ENCODE results near the gene CELSR1.
"Not testable (repeated sequence)": the region's sequence is repeated elsewhere in the genome, so short reads cannot be mapped to it uniquely, and the experiment has no call there.

The CELSR1 gene

DNA sequence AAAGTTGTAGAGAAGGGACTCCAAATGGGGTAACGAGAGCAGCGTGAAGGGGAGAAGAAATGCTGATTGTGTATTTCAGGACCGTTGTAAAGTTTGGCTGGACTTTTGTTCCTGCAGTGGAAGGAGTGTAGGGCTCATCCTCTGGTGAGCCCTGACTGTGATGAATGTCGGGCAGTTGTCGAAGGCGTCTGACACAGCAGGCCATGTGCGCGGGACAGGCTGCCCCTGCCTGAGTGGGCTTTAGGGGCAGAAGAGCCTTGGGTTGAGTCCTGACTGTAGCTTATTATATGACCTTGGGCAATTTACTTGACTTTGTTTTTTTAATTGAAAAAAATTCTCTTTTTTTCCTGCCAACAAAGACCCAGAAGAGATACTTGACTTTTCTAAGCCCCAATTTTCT is 198.8 kb downstream of the CELSR1 start:
- DNase-seq: no peak

DNA sequence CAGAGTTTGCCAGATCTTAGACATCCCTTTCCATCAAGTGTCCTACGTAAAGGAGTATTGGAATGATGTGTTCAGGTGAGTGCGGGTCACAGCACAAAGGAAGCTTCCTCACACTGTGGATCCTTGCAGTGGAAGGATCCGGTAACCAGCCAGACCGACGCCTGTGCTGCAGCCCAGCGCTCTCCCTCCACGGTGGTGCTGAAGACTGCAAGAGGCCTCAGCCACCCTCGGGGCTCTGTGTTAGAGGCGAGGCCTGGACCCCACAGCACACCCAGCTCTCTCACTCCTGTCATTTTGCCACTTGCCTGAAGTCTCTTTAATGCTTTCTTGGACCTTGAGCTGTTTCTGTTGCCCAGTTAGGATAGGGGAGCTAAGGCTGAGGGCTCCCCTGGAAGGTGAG is 199.6 kb downstream of the CELSR1 start:
- DNase-seq: no peak

DNA sequence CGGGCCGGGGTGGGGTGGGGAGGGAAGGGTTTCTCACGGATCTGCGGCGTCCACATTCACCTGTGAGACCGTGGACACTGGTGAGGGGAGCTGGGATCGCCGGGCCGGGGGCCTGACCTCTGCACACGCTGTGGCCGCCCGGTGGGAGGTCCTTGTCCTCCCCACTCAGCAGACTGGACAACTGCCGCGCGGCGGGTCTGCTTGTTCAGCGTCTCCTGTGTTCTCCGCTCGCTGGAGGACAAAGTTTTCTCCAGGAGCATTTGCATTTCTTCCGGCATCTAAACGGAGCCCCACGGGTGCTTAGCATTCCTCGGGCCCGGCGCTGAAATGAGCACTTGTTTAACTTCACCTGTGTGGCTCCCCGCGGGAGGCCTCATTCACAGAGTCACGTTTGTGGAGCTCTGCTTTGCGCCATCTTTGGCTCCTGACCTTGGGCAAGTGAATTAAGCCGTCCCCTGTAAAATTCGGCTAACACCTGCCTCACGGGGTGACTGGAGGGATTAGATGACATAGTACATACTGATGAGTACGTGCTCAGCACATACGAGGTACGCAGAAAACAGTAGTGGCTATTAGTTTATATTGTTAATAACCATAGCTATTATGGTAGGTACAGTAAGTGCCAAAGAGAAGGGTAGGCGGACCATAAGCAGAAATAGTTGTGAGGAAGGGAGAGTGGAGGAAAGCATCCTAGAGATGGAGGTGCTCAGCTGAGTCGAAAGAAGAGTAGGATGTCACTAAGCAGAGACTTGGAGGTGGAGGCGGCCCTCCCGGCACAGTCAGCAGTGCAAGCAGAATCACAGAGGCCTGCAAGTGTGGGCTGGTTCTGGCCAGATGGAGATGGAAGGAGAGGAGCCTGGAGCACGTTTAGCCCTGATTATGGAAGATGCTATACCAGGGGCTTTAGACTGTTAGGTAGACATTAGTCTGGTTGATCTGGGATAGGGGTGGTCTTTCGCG is 201.0 kb downstream of the CELSR1 start:
- DNase-seq: peak; percentile 62

DNA sequence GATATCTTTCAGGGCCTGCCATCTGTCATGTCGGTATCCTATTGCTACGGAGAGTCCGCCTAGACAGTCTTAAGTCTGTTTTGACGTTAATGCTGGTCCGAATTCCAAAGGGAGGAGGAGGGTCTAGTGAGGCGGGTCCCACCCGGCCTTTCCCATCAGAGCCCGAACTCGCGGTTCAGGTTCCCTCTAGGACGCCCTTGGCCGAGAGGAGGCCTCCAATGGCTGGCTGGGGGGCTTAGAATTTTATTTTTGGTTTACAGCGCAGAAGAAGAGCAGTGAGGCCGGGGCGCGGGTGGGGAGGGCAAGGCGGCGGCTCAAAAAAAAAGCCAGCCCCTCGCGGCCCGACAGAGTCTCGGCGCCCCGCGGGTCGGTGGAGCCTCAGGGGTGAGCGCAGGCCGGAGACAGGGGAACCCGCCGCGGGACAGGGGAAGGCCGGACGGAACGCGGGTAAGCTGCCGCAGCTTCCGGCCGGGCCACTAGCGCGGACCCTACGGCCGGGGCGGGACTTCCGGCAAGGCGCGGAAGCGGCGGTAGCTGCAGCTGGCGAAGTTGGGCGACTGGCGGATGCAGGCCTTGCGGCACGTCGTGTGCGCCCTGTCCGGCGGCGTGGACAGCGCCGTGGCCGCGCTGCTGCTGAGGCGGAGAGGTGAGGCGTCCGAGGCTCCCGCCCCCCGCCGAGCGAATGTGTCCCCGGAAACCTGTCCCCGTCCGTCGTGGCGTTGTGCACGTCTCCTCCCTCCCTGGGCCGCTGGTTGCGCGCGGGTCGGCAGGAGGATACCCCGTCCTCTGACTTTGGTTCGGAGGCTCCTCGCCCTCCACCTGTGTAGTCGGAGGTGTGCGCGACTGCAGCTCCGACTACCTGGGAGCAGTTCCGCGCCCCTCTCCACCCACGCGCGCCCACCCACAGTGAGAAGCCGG is 202.0 kb downstream of the CELSR1 start, which contains the start of gene TRMU:
TSS of gene TRMU (plus strand) at position 514 of the 918 bp plus-strand sequence. CDS start at position 565, 51 bp downstream.
- DNase-seq: peak; percentile 90

DNA sequence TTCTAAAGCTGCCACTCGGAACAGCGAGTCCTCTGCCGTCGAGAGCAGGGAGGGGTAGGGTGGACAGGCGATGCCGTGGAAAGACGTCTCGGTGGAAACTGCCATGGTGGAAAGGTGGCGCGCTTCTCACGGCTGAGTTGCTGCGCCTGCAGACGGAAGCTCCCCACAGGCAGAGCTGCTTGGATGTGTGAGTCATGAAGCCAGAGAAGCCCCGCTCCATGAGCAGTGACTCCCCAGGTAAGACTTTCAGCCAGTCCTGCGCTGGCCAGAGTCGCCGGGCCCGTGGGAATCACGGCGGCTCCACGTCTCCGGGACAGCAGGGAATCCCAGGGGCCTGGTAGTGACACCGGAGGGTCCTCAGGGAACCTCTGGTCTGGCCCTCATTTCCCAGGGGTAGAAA is 205.9 kb downstream of the CELSR1 start:
- DNase-seq: no peak

DNA sequence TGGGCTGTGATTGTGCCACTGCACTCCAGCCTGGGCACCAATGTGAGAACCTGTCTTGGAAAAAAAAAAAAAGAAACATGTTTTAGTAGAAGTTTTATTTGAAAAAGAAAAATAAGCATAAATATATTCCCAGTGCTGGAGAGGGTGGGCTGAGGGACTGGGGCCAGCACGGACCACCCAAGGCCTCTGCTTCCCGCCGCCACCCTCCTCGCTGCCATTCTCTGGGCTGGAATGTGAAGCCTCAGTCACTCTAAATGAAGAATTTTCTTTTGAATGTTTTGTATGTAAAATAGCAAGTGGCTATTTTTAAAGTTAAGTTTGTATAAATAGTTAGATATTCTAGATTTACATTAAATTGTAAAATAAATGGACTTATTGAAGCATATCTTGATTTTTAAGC is 207.0 kb downstream of the CELSR1 start:
- DNase-seq: no peak

DNA sequence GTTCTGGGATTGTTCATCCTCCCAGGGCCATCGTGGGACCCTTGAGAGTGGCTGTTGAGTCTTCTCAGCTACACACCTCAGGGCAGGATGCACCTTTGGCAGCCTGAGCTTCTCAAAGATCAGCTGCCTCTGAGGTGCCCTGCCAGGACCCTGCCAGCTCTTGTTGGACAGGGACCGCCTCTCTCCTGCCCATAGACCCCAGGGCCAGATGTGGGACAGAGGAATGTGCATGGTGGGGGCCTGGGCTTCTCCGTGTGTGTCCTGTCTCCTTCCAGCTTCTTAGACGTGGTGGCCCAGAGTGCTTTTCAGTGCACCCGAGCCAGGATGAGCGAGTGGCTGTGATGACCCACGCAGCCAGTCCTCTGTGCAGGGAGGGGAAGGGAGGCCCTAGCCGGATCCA is 207.8 kb downstream of the CELSR1 start:
- DNase-seq: no peak

DNA sequence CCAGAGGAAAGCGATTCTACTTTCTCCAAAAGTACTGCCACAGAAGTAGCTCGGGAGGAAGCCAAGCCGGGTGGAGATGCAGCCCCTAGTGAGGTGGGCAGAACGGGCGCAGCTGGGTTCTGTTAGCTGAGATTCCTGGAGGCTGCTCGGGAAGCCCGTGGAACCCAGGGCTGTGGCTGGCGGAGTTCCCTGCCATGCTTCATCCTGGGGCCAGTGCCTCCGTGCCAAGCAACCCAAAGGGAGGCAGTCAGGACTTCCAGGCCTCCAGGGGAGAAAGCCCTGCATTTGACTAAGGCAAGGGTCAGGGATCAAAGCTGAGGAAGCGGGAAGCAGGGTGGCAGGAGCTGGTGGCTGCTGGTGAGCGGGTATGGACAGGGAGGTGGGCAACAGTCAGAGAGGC is 208.6 kb downstream of the CELSR1 start:
- DNase-seq: no peak

DNA sequence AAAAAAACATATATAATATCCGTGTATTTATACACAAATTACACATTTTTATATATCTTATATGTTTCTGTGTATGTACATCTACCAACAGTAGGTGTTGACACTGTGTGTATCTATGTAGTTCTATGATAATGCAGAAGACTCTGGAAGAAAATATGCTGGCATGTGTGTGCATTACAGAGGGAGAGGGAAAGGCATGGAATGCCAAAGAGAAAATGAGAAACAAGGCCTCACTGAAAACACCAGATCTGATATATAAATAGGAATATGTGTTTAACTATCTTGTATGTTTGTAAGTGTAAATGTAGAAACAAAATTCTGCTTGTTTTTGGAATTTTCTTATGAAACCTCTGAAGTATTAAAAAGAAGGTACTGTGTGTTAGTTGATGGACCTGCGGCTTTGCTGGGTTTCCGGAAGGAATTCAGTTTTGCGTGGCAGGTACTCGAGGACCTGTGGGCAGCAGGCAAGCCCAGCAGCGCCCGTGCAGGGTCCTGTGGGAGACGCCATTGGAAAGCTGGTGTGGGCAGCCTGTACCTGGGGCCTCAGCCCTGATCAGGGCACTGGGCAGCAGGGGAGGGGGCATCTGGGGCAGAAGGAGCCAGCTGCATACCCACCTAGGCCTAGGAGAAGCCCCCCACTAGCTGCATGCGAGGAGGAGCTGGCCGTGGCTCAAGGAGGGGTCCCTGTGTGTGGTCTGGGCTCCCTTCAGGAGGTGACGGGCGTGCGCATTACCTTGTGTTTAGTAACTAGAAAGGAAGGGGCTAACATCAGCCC is 209.5 kb downstream of the CELSR1 start:
- no peak for DNase-seq

DNA sequence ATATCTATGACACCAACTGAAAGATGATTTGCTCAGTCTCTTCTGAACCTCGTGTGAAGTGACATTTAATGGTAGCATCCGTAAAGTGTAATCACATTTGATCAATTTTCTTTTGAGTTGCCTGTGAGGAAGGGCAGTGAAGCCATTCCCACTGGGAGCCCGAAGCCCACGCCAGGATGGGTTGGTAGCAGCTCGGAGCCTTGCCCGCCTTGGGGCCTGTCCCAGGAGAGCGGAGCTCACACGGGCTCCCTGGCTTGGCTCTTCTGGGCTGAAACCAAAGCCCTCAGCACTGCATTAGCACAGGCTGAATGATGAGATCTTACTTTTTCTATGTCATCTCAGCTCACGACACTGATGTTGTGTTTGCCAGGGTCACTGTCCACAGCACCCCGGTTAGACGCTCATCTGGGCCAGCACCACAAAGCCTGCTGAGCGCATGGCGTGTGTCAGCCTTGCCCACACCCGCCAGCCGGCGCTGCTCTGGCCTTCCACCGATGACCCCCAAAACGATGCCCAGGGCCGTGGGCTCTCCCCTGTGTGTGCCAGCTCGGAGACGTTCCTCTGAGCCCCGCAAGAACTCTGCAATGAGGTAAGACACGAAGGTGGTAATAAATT is 211.2 kb downstream of the CELSR1 start:
- DNase-seq: no peak

DNA sequence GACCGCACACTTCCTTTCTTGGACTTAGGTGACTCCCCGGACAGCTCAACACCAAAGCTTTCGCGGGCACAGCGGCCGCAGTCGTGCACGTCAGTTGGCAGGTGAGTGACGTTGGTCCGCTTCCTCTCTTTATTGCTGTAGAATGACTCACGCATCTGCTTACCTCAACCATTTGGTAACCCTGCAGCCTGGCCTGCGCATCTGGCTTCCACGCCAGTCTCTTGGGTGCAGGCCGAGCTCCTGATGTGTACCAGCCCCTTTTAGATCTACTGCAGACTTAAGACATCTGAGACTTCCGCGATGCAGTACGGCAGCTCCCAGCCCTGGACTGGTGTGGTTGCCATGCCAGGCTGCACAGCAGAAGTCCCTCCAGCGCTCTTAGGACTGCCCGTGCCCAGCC is 214.3 kb downstream of the CELSR1 start:
- no peak for DNase-seq

DNA sequence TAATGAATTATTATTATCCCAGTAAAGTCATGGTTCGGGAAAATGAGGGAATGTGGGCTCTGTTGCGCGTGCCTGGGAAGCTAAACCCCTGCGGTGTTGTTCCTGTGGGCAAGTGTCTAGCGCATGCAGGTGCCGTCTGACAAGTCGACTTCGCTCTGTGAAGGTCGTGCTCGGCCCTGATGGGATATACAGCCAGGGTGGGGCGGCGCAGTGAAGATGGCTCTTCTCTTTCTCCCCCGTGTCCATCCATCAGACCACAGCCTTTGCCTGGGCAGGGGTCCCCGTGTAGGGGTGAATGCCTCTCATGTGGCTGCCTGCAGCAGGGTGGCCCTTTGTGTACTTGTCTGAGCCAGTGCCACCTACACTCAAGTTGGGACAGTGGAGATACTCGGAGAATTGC is 214.7 kb downstream of the CELSR1 start:
- DNase-seq: no peak

DNA sequence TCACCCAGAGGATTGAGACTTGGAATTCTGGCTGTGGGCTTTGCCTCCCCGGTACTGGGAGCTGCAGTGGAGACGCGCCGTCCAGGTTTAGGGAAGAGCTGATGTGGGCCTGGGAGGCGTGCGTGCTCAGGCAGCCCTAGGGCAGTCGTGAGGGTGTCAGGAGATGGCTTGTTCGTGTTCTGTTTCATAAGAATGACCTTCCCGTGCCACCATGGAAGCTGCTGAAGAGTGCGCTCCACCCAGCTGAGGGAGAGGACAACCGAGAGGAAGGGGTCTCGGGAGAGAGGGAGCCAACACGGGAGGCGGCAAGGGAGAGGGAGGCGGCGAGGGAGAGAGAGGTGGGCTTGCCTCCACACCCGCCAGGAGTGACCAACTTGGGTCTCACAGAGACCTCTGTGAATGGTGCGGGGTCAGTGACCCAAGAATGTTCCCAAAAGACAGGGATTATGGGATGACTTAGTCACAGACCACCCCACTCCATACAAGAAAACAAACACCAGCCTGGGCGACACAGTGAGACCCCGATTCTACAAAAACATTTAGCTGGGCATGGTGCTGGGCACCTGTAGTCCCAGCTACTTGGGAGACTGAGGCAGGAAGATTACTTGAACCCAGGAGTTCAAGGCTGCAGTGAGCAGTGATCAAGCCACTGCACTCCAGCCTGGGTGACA is 216.6 kb downstream of the CELSR1 start:
- no peak for DNase-seq

DNA sequence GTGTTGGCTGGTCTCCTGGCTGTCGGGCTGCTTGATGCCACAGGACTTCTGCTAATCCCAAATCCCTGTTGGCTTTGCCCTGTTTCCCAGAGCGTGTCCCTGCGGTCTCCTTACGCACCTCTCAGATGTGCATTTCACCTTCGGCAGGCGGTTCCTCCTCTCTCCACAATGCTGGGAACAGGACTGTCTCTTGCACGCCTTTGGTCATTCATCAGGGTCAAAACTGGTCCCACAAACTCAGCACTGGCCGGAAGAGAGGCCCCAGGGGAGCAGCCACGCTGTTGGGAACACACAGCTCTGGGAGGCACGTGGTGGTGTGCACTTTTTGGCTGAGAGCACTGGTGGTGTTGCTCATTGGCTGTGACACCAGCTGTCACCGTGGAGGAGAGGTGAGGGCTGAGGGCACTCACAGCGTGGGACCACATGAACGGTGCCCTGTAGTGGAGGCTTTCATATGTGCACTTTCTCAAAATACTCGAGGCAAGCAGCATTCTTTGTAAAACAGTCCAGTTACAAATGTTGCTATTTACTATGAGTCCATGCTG is 217.2 kb downstream of the CELSR1 start:
- DNase-seq: no peak

DNA sequence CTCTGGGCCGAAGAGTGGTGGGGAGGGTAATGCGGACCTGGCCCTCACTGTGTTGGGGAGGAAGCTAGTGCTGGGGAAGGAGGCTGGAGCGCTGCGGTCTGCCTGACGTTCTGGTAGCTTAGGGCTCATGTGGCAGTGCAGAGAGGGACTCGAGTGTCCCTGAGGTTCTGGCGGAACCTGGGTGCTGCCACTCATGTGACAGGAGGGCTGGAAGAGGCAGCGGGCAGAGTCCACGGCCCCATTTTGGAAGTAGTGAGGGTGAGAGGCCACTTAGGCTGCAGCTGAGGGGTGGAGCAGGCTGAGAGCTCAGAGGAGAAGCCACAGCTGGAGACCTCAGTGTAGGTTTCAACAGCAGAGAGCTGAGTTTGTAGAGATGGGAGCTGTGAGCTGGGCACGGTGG is 218.1 kb downstream of the CELSR1 start:
- no peak for DNase-seq

DNA sequence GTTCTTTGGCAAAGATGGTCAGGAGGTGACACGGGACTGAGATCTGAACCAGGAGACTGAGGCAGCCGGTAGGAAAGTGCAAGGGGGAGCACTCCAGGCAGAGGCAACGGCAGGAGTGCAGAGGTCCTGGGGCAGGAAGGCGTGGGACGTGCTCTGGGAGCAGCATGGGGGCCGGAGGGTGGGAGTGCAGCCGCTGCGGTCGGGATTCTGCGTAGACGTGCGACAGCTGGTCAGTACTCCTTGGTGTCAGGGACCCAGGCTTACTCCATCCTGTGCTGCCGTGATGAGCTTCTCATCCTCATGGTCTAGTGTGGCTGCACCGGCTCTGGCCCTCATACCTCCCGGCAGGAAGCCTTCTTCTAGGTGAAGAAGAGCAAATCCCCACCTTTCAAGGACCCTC is 218.8 kb downstream of the CELSR1 start:
- DNase-seq: no peak

DNA sequence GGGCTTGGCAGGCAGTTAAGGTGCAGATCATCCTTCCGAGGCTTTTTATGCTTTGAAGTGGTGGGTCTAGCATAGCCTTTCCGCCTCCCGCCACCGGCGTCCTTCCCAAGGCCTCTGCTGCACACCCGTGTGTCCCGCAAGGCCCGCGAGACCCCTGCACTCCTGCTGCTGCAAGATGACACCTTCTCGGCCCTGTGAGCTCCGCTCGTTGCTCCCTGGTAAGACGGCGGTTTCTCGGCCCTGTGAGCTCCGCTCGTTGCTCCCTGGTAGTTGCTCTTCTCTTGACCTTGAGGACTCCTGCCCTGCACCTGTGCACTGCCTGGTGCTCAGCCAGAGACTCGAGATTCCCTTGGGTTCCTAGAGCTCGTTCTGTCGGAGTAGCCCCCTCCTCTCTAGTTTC is 219.8 kb downstream of the CELSR1 start:
- no peak for DNase-seq

DNA sequence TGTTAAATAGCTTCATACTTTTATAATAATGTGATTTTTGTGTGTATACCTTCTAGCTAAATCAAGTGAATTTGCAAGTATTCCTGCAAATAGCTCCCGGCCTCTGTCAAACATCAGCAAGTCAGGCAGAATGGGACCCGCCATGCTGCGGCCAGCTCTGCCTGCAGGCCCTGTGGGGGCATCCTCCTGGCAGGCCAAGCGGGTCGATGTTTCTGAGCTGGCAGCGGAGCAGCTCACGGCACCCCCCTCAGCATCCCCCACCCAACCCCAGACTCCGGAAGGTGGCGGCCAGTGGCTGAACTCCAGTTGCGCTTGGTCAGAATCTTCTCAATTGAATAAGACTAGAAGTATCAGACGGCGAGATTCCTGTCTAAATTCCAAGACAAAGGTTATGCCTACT is 221.4 kb downstream of the CELSR1 start:
- DNase-seq: no peak

DNA sequence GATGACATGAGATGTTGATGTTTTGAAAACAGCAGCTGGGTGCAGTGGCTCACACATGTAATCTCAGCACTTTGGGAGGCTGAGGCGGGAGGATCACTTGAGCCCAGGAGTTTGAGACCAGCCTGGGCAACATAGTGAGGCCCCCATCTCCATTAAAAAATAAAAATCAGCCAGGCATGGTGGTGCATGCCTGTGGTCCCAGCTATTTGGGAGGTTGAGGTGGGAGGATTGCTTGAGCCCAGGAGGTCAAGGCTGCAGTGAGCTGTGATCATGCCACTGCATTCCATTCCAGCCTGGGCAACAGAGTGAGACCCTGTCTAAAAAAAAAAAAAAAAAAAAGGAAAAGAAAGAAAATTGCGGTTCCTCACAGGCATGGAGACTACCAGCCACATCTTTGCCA is 224.6 kb downstream of the CELSR1 start:
- DNase-seq: not testable (repeated sequence)

DNA sequence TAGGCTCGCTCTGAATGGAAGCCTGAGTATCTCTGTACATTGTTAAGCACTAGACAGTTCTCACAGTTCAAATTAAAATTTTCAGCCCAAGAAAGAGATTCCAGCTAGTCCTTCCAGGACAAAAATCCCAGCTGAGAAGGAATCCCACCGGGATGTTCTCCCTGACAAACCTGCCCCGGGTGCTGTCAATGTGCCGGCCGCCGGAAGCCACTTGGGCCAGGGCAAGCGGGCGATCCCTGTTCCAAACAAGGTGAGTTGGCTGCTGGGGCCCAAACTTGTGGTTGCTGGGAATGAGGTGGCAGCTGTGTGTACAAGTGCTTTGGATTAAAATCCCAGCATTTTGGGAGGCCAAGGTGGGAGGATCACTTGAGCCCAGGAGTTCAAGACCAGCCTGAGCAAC is 225.4 kb downstream of the CELSR1 start:
- DNase-seq: no peak

All from activated CD8-positive, alpha-beta memory T cell treated with anti-CD3 and anti-CD28 coated beads, Interleukin-2, amount 50 U/mL, for 48 hours (primary cell).